Measurements from ENCODE around the gene UBE2N.
"Not testable (repeated sequence)": the region's sequence is repeated elsewhere in the genome, so short reads cannot be mapped to it uniquely, and the experiment has no call there.

The UBE2N gene

DNA sequence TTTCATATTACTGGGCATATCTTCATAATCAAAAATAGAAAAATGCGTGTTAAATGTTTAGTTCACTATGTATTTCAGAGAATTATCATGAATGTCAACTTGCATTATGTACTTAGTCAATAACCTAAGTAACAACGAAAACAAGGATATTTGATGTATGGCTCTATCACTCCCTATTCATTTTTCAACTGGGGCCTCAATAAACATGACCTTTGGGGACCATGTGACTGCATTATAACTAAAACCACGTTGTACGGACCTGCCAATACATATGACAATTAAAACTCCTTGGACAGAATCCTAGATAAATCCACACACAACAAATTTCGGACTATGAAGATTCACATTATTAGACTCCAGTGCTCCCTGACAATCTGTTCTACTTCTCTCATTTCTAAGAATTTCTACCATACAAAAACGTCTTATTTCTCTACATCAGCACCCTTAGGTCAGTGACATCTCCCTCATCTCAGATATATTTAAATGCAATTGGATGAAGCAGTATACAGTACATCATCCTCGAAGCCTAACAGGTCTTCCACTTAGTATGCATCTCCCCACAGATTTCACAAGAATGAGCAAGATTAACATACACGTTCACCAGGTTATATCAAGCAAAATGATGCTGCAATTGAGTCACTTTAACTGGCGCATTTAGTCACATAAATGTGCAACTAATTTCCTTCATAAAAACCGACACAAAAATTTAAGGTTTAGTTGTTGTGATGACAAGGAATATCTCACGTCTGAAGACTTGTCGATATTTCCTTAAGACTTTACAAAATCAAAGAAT is 1.5 kb downstream of the UBE2N start:
- no CpG with 5 or more reads among the region's 12 CpGs for WGBS, 2 donors (ENCODE audit: extremely low coverage in 2 of 2, insufficient read length in 2 of 2, insufficient replicate concordance in 1 of 2)
- Histone ChIP-seq H2BK120ac (ENCODE audit: low read depth, low read length) (no peak overlapping the region), H3K14ac (ENCODE audit: low read length) (no peak overlapping the region), H2AFZ (ENCODE audit: low read length) (no peak overlapping the region), H3K36me3 (replicated peaks in 1 of 2; ENCODE audit: control insufficient read depth in 2 of 2, insufficient read depth in 2 of 2, low read length in 2 of 2) (no peaks in the 10 kb centered on the region), H3K4me1 (ENCODE audit: control insufficient read depth in 2 of 2, insufficient read depth in 1 of 2, low read depth in 1 of 2, low read length in 2 of 2) (peaks cover 9% of the 10 kb centered on the region in 2 donors), H2BK12ac (ENCODE audit: low read length) (no peak overlapping the region), H3K4ac (ENCODE audit: low read length) (no peak overlapping the region), H3K9me3 (replicated peaks in 1 of 2; ENCODE audit: control insufficient read depth in 2 of 2, insufficient read depth in 1 of 2, low read depth in 1 of 2, low read length in 2 of 2) (no peaks in the 10 kb centered on the region), H2BK15ac (ENCODE audit: low read length) (no peak overlapping the region), H3K4me3 (ENCODE audit: low read length in 2 of 2) (peak overlapping the region in 1 of 2 donors; percentile 56), H4K8ac (ENCODE audit: low read depth, low read length) (no peak overlapping the region), H3K27me3 (ENCODE audit: control insufficient read depth in 3 of 3, insufficient read depth in 3 of 3, low read depth in 1 of 3, low read length in 3 of 3) (no peaks in the 10 kb centered on the region), H2AK5ac (ENCODE audit: low read depth, low read length) (no peak overlapping the region), H3K9ac (ENCODE audit: low read depth, low read length, poor library complexity) (no peak overlapping the region), H3K79me1 (ENCODE audit: low read depth, low read length) (peaks cover 2% of the 10 kb centered on the region), H2BK5ac (ENCODE audit: low read length) (no peak overlapping the region), H3K4me2 (ENCODE audit: insufficient read depth, low read length, poor library complexity, severe bottlenecking) (peak overlapping the region; percentile 32), H4K91ac (ENCODE audit: low read depth, low read length, poor library complexity) (no peak overlapping the region), H3K18ac (ENCODE audit: low read length) (no peak overlapping the region), H3K23ac (ENCODE audit: low read depth, low read length, poor library complexity) (no peak overlapping the region), H3K27ac (replicated peaks; ENCODE audit: low read length) (no peak overlapping the region)
- DNase-seq (ENCODE audit: low spot score), result no peak

DNA sequence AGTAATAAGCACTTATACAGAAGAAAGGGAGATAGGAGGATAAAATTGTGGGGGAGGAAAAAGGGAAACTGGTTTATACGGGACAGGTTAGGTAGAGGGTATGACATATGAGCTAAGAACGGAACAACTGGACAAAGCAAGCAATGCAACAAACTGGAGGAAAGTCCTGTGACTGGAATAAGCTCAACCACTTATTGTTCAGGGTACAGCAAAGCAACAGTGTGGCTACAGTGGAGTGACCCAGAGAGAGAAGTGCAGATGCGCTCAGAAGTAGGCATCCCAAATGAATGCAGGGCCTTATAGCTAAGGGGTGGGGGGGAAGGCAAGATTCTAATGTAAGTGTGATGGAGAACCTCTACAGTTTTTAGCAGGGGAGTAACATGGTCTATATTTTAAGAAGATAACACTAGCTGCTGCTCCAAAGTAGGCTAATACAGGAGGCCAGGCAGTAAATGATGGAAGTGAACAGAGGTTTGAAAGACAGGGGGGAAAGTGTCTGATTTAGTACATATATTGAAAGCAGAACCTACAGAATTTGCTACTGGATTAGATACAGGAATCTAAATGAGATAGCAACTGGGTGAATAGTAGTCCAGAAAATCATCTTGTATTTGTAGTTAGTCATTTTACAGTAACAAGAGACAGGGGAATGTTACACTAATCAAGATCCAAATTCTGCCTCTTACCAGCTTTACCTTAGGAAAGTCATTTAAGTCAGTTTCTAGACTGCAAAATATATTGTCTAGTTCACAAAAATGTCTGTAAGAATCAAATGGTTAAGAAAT is 3.3 kb downstream of the UBE2N start:
- no peak overlapping the region for H2BK12ac ChIP-seq (ENCODE audit: low read length)
- no peak overlapping the region for H4K91ac ChIP-seq (ENCODE audit: low read depth, low read length, poor library complexity)
- H2BK120ac ChIP-seq (ENCODE audit: low read depth, low read length), result no peak overlapping the region

GRCh38 chr12:93434256-93434865 is 7.4 kb downstream of the UBE2N start:
- H2BK15ac ChIP-seq (ENCODE audit: low read length), result no peak overlapping the region
- peaks cover 5% of the 10 kb centered on the region for H3K79me1 ChIP-seq (ENCODE audit: low read depth, low read length)
- H3K4me2 ChIP-seq (ENCODE audit: insufficient read depth, low read length, poor library complexity, severe bottlenecking), result no peak overlapping the region
- no CpG with 5 or more reads among the region's 5 CpGs for WGBS, 2 donors (ENCODE audit: extremely low coverage in 2 of 2, insufficient read length in 2 of 2, insufficient replicate concordance in 1 of 2)
- H3K14ac ChIP-seq (ENCODE audit: low read length), result no peak overlapping the region
- H3K4ac ChIP-seq (ENCODE audit: low read length), result no peak overlapping the region
- no peak overlapping the region for H4K8ac ChIP-seq (ENCODE audit: low read depth, low read length)
- H2BK5ac ChIP-seq (ENCODE audit: low read length), result no peak overlapping the region
- H2BK120ac ChIP-seq (ENCODE audit: low read depth, low read length), result no peak overlapping the region
- no peak for DNase-seq (ENCODE audit: low spot score)
- no peak overlapping the region for H3K23ac ChIP-seq (ENCODE audit: low read depth, low read length, poor library complexity)
- no peak overlapping the region for H3K27ac ChIP-seq (replicated peaks; ENCODE audit: low read length)
- no peak overlapping the region for H3K9ac ChIP-seq (ENCODE audit: low read depth, low read length, poor library complexity)
- no peak overlapping the region for H3K18ac ChIP-seq (ENCODE audit: low read length)
- H3K9me3 ChIP-seq (replicated peaks in 1 of 2; ENCODE audit: control insufficient read depth in 2 of 2, insufficient read depth in 1 of 2, low read depth in 1 of 2, low read length in 2 of 2), result peaks cover 0 to 4% of the 10 kb centered on the region in 2 donors
- H3K4me3 ChIP-seq (ENCODE audit: low read length in 2 of 2), result no peak overlapping the region
- no peak overlapping the region for H2AK5ac ChIP-seq (ENCODE audit: low read depth, low read length)
- no peak overlapping the region for H2BK12ac ChIP-seq (ENCODE audit: low read length)
- no peak overlapping the region for H4K91ac ChIP-seq (ENCODE audit: low read depth, low read length, poor library complexity)
- no peak overlapping the region for H2AFZ ChIP-seq (ENCODE audit: low read length)
- no peaks in the 10 kb centered on the region for H3K27me3 ChIP-seq (ENCODE audit: control insufficient read depth in 3 of 3, insufficient read depth in 3 of 3, low read depth in 1 of 3, low read length in 3 of 3)
- peaks cover 3 to 4% of the 10 kb centered on the region in 2 donors for H3K4me1 ChIP-seq (ENCODE audit: control insufficient read depth in 2 of 2, insufficient read depth in 1 of 2, low read depth in 1 of 2, low read length in 2 of 2)
- peaks cover 0 to 2% of the 10 kb centered on the region in 2 donors for H3K36me3 ChIP-seq (replicated peaks in 1 of 2; ENCODE audit: control insufficient read depth in 2 of 2, insufficient read depth in 2 of 2, low read length in 2 of 2)

More for the DNA sequence above, 3.3 kb downstream of the UBE2N start:
- Histone ChIP-seq H3K27ac (replicated peaks; ENCODE audit: low read length) (no peak overlapping the region), H2BK15ac (ENCODE audit: low read length) (no peak overlapping the region), H3K27me3 (ENCODE audit: control insufficient read depth in 3 of 3, insufficient read depth in 3 of 3, low read depth in 1 of 3, low read length in 3 of 3) (no peaks in the 10 kb centered on the region), H3K9me3 (replicated peaks in 1 of 2; ENCODE audit: control insufficient read depth in 2 of 2, insufficient read depth in 1 of 2, low read depth in 1 of 2, low read length in 2 of 2) (peaks cover 0 to 4% of the 10 kb centered on the region in 2 donors), H3K4ac (ENCODE audit: low read length) (no peak overlapping the region), H3K4me2 (ENCODE audit: insufficient read depth, low read length, poor library complexity, severe bottlenecking) (no peak overlapping the region), H2AK5ac (ENCODE audit: low read depth, low read length) (no peak overlapping the region), H3K18ac (ENCODE audit: low read length) (no peak overlapping the region), H3K79me1 (ENCODE audit: low read depth, low read length) (peaks cover 4% of the 10 kb centered on the region), H2AFZ (ENCODE audit: low read length) (no peak overlapping the region), H2BK5ac (ENCODE audit: low read length) (no peak overlapping the region), H3K14ac (ENCODE audit: low read length) (no peak overlapping the region), H3K4me1 (ENCODE audit: control insufficient read depth in 2 of 2, insufficient read depth in 1 of 2, low read depth in 1 of 2, low read length in 2 of 2) (peaks cover 9% of the 10 kb centered on the region in 2 donors), H3K9ac (ENCODE audit: low read depth, low read length, poor library complexity) (no peak overlapping the region), H3K36me3 (replicated peaks in 1 of 2; ENCODE audit: control insufficient read depth in 2 of 2, insufficient read depth in 2 of 2, low read length in 2 of 2) (no peaks in the 10 kb centered on the region), H3K23ac (ENCODE audit: low read depth, low read length, poor library complexity) (no peak overlapping the region), H3K4me3 (ENCODE audit: low read length in 2 of 2) (no peak overlapping the region), H4K8ac (ENCODE audit: low read depth, low read length) (no peak overlapping the region)
- 100% methylated on average over 1 of the region's 3 CpGs; no CpG with 5 or more reads in 1 of the 2 donors for WGBS, 2 donors (ENCODE audit: extremely low coverage in 2 of 2, insufficient read length in 2 of 2, insufficient replicate concordance in 1 of 2)
- DNase-seq (ENCODE audit: low spot score), result no peak

DNA sequence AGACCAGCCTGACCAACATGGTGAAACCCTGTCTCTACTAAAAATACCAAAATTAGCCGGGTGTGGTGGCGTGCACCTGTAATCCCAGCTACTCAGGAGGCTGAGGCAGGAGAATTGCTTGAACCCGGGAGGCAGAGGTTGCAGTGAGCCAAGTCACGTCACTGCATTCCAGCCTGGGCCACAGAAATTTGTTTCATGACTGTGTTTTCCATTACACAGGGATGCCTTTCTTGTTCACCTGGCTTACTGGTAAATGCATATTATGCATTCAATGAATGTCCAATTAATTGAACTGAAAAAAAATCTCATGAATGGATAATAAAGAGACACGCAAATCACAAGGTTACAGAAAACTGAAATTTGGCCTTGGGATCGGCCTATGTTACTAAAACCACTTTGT is 9.7 kb downstream of the UBE2N start:
- not testable (repeated sequence) for H2BK12ac ChIP-seq (ENCODE audit: low read length); H3K9me3 ChIP-seq (replicated peaks in 1 of 2; ENCODE audit: control insufficient read depth in 2 of 2, insufficient read depth in 1 of 2, low read depth in 1 of 2, low read length in 2 of 2); H4K91ac ChIP-seq (ENCODE audit: low read depth, low read length, poor library complexity); H3K4me1 ChIP-seq (ENCODE audit: control insufficient read depth in 2 of 2, insufficient read depth in 1 of 2, low read depth in 1 of 2, low read length in 2 of 2); H3K36me3 ChIP-seq (replicated peaks in 1 of 2; ENCODE audit: control insufficient read depth in 2 of 2, insufficient read depth in 2 of 2, low read length in 2 of 2); H2BK120ac ChIP-seq (ENCODE audit: low read depth, low read length); H3K14ac ChIP-seq (ENCODE audit: low read length); H2AFZ ChIP-seq (ENCODE audit: low read length); H2BK15ac ChIP-seq (ENCODE audit: low read length); H3K27me3 ChIP-seq (ENCODE audit: control insufficient read depth in 3 of 3, insufficient read depth in 3 of 3, low read depth in 1 of 3, low read length in 3 of 3); H2BK5ac ChIP-seq (ENCODE audit: low read length); H3K27ac ChIP-seq (replicated peaks; ENCODE audit: low read length); H3K4me2 ChIP-seq (ENCODE audit: insufficient read depth, low read length, poor library complexity, severe bottlenecking); H3K79me1 ChIP-seq (ENCODE audit: low read depth, low read length); H3K18ac ChIP-seq (ENCODE audit: low read length); H2AK5ac ChIP-seq (ENCODE audit: low read depth, low read length); DNase-seq (ENCODE audit: low spot score); H4K8ac ChIP-seq (ENCODE audit: low read depth, low read length); H3K4ac ChIP-seq (ENCODE audit: low read length); H3K9ac ChIP-seq (ENCODE audit: low read depth, low read length, poor library complexity); H3K4me3 ChIP-seq (ENCODE audit: low read length in 2 of 2); H3K23ac ChIP-seq (ENCODE audit: low read depth, low read length, poor library complexity)
- WGBS, 2 donors (ENCODE audit: extremely low coverage in 2 of 2, insufficient read length in 2 of 2, insufficient replicate concordance in 1 of 2), result no CpG with 5 or more reads among the region's 6 CpGs

All from neuronal stem cell (in vitro differentiated cells).